Suprapubic skin (tissue), 4 donors: ENCODE results near the gene TNIP1.

Experiments used
- EP300 ChIP-seq: sonication (generic); formaldehyde crosslinking; IDR thresholded peaks from one replicate; pipeline ENCODE4 v1.6.1; 2017; ENCODE audit warnings: antibody characterized with exemption
- POLR2A ChIP-seq, 2 donors: fragments of 450-650 bp; IDR thresholded peaks; one replicate each; pipeline ENCODE4 v1.6.1; 2017; ENCODE audit warnings: antibody characterized with exemption in 2 of 2, mild to moderate bottlenecking in 2 of 2, moderate library complexity in 2 of 2
- POLR2AphosphoS5 ChIP-seq, 3 donors: sonication (generic); formaldehyde crosslinking; IDR thresholded peaks; one replicate each; pipeline ENCODE4 v1.6.1; 2017; ENCODE audit warnings: antibody characterized with exemption in 3 of 3
- TF ChIP-seq, protein P1 (sequence below), 2 donors: fragments of 200-600 bp in 1 of 2; fragments of 450-650 bp in 1 of 2; sonication (generic) in 1 of 2; IDR thresholded peaks; one replicate each; pipeline ENCODE4 v1.5.1; 2016 to 2019; ENCODE audit warnings: antibody characterized with exemption in 2 of 2, mild to moderate bottlenecking in 1 of 2, moderate library complexity in 1 of 2

- TF ChIP-seq, protein P1, sequence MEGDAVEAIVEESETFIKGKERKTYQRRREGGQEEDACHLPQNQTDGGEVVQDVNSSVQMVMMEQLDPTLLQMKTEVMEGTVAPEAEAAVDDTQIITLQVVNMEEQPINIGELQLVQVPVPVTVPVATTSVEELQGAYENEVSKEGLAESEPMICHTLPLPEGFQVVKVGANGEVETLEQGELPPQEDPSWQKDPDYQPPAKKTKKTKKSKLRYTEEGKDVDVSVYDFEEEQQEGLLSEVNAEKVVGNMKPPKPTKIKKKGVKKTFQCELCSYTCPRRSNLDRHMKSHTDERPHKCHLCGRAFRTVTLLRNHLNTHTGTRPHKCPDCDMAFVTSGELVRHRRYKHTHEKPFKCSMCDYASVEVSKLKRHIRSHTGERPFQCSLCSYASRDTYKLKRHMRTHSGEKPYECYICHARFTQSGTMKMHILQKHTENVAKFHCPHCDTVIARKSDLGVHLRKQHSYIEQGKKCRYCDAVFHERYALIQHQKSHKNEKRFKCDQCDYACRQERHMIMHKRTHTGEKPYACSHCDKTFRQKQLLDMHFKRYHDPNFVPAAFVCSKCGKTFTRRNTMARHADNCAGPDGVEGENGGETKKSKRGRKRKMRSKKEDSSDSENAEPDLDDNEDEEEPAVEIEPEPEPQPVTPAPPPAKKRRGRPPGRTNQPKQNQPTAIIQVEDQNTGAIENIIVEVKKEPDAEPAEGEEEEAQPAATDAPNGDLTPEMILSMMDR (IDR thresholded peaks at IDR 0.05), result no peak
- TF ChIP-seq EP300, result no peak
- TF ChIP-seq POLR2AphosphoS5 (IDR thresholded peaks at IDR 0.05), result peak in 1 of 3 donors; percentile 21
- TF ChIP-seq POLR2A (IDR thresholded peaks at IDR 0.05), result no peak
Observed at GRCh38 chr5:151030379-151030778, 50.5 kb downstream of the TNIP1 start.
